BLaER1 (cell line): Measurements from ENCODE around the gene TMEM53.
"Not testable (repeated sequence)": the region's sequence is repeated elsewhere in the genome, so short reads cannot be mapped to it uniquely, and the experiment has no call there.

ENCODE experiments used
- H3K27ac ChIP-seq: shearing (Covaris generic); formaldehyde crosslinking; 2 replicates; pipeline ENCODE4 v1.8.1; 2022
- H3K27me3 ChIP-seq: shearing (Covaris generic); formaldehyde crosslinking; 2 replicates; pipeline ENCODE4 v1.8.1; 2022
- H3K36me3 ChIP-seq: shearing (Covaris generic); formaldehyde crosslinking; 2 replicates; pipeline ENCODE4 v1.8.1; 2022
- H3K4me1 ChIP-seq: shearing (Covaris generic); formaldehyde crosslinking; 2 replicates; pipeline ENCODE4 v1.8.1; 2022
- H3K4me2 ChIP-seq: shearing (Covaris generic); formaldehyde crosslinking; 2 replicates; pipeline ENCODE4 v1.8.1; 2022
- H3K4me3 ChIP-seq: shearing (Covaris generic); formaldehyde crosslinking; 2 replicates; pipeline ENCODE4 v1.8.1; 2022
- H3K9ac ChIP-seq: shearing (Covaris generic); formaldehyde crosslinking; 2 replicates; pipeline ENCODE4 v1.8.1; 2022
- H3K9me3 ChIP-seq: shearing (Covaris generic); formaldehyde crosslinking; 2 replicates; pipeline ENCODE4 v1.8.1; 2022
- H4K20me1 ChIP-seq: shearing (Covaris generic); formaldehyde crosslinking; 2 replicates; pipeline ENCODE4 v1.8.1; 2022
- Cebpa-rat ChIP-seq: shearing (Covaris generic); IDR thresholded peaks from 2 replicates; pipeline ENCODE4 v1.8.1; 2022

TMEM53 gene

DNA sequence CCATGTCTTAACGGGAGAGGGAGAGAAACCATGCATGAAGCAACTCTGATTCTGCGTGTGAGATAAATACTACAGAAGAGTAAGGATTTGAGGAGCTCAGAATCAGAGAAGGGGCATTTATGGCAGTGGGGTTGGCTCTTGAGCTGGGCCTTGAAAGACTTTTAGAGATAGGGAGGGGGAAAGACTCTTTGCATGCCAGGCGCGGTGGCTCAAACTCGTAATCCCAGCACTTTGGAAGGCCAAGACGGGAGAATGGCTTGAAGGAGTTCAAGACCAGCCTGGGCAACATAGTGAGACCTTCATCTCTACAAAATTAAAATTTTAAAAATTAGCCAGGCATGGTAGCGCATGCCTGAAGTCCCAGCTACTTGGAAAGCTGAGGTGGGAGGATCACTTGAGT, 905 bp upstream of the TMEM53 start:
- no peaks in the 10 kb centered on the region for H4K20me1 ChIP-seq
- no peak overlapping the region for H3K27ac ChIP-seq
- H3K27me3 ChIP-seq, result no peaks in the 10 kb centered on the region
- TF ChIP-seq Cebpa-rat, result no peak
- no peak overlapping the region for H3K9ac ChIP-seq
- H3K9me3 ChIP-seq, result no peaks in the 10 kb centered on the region
- H3K4me2 ChIP-seq, result peak overlapping the region; percentile 75
- no peaks in the 10 kb centered on the region for H3K36me3 ChIP-seq
- H3K4me1 ChIP-seq, result peaks cover 64% of the 10 kb centered on the region
- H3K4me3 ChIP-seq, result peak overlapping the region; percentile 71

DNA sequence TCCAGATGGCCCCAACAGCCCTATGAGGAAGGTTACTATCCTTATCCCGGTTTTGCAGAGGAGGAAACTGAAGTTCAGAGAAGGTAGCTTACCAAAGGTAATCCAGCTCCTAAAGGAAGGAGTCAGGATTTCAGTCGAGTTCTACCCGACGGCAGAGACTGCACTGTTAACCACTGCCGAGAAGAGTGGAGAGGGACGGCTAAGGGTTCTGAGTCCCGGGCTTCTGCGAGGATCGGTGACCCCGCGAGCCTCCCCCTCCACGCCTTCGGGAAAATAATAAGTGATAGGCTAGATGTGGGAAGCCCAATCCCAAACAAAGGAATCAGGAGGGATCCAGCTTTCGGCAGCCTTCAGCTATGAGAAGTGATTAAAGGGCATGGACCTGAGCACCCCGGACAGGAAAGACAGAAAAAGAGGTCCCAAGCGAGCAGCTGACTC, 587 bp downstream of the TMEM53 start:
- Histone ChIP-seq H3K4me1 (peaks cover 64% of the 10 kb centered on the region), H3K27me3 (no peaks in the 10 kb centered on the region), H3K9ac (peak overlapping the region; percentile 66), H3K9me3 (no peaks in the 10 kb centered on the region), H3K4me3 (peak overlapping the region; percentile 71), H3K36me3 (no peaks in the 10 kb centered on the region), H3K4me2 (peak overlapping the region; percentile 88), H4K20me1 (no peaks in the 10 kb centered on the region), H3K27ac (peak overlapping the region; percentile 45)
- TF ChIP-seq Cebpa-rat, result no peak

DNA sequence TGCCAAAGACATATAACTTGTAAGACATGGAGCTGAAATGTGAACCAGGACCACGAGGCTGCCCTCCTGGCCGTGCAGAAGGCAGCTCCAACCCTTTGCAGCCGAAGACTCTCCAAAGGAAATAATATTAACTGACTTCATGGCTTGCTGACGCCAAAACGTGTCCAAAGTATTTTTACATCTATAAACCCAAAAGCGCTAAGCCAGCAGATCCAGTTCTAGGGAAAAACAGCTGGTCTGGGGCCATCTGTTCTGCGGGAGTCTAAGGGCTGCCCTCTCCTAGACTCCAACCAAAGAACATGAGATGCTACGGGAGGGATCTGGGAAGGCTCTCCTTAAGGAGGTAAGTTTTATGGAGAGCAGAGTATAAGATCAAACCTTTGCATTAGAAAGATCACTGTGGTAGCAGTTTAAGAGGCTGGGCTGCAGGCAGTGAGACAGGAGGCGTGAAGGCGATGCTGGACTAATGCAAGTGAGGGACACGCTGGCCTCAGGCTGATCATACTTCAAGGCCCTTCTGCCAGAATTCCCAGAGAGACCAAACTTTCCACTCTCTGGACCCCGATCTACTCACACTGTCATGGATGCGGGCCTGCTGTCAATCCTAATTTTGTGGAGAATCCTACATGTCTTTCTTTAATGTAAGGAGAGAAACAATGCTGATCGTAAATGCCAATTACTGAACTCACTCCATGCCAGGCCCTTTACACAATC, 1.2 kb downstream of the TMEM53 start:
- Histone ChIP-seq H3K4me3 (peak overlapping the region; percentile 71), H3K9ac (peak overlapping the region; percentile 66), H3K27ac (peak overlapping the region; percentile 81)

DNA sequence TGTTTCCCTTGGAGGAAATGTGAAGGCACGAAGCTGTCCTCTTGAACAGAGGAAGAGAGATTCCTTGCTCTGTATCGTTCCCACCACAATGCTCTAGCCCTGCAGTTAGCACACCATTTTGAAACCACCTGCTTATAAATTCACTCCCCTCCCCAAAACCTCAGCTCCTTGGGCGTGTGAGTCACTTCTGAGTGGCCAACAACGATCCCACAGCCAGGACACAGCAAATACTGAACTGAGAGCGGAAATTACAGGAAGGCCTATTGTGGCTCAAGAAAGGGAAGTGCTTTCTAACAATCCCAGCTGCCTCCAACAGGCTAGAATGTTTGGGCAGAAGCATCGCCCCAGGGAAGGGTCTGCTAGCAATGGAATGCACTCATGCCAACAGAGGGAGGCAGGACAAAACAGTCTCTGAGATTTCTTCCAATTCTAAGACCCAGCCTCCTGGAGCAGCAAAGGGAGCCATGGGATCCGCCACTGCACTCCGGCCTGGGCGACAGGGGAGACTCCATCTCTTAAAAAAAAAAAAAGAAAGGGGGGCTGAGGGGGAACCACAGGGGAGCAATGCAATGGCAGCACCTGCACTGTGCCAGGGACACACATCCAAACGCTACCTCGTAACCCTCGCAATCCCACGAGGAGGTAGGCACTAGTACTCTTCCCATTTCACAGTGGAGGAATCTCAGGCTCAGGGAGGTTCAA, 1.9 kb downstream of the TMEM53 start:
- Histone ChIP-seq H3K4me2 (peak overlapping the region; percentile 88), H3K9ac (peak overlapping the region; percentile 55), H3K9me3 (no peaks in the 10 kb centered on the region), H3K4me3 (peak overlapping the region; percentile 41; the same call in 1 of the 2 replicates), H3K27me3 (no peaks in the 10 kb centered on the region), H3K4me1 (peaks cover 62% of the 10 kb centered on the region), H3K27ac (peak overlapping the region; percentile 81), H4K20me1 (no peaks in the 10 kb centered on the region), H3K36me3 (no peaks in the 10 kb centered on the region)
- TF ChIP-seq Cebpa-rat, result no peak

More for the DNA sequence above, 1.2 kb downstream of the TMEM53 start:
- Histone ChIP-seq H3K36me3 (no peaks in the 10 kb centered on the region), H3K27me3 (no peaks in the 10 kb centered on the region), H4K20me1 (no peaks in the 10 kb centered on the region), H3K4me1 (peaks cover 64% of the 10 kb centered on the region), H3K9me3 (no peaks in the 10 kb centered on the region), H3K4me2 (peak overlapping the region; percentile 88)
- TF ChIP-seq Cebpa-rat, result no peak

DNA sequence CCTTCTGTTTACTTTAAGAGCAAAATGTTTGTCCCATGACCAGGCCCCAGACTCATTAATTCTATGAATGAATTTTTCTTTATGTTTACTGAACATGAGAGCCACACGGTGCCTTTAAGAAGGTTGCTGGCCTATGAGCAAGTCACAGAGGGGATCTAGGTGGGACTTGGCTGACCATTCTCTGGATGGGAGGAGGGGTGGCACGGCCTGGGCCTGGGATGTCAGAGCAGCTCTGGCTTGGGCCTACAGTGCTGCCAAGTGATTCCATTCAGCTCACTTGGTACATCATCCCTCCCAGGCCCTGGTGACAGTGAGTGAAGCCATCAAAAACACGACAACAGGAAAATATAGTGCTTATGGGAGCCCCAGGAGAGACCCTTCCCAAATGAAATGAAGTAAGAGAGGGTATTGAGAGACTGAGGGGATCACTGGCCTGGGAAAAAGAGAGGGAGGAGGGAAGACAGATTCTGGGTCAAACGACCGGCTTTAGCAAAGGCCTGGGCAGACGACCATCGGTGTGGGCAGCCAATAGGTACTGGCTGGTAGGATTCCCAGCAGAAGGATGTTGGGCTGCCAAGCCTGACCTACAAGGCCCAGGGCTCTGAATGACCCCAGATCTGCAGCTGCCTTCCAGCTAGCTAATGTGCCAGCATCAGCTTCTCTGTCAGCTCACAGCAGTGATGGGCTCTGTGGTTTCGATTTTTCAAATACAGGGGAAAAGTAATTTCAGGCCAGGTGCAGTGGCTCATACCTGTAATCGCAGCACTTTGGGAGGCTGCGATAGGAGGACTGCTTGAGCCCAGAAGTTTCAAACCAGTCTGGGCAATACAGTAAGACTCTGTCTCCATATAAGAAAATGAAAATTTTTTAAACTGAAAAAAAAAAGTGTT, 3.3 kb downstream of the TMEM53 start:
- no peak overlapping the region for H3K9ac ChIP-seq
- H3K4me3 ChIP-seq, result no peak overlapping the region
- H4K20me1 ChIP-seq, result no peaks in the 10 kb centered on the region
- H3K27me3 ChIP-seq, result no peaks in the 10 kb centered on the region
- no peak for TF ChIP-seq Cebpa-rat
- no peaks in the 10 kb centered on the region for H3K36me3 ChIP-seq
- H3K4me1 ChIP-seq, result peaks cover 48% of the 10 kb centered on the region
- no peaks in the 10 kb centered on the region for H3K9me3 ChIP-seq
- H3K4me2 ChIP-seq, result peak overlapping the region; percentile 88
- H3K27ac ChIP-seq, result peak overlapping the region; percentile 81; the same call in 1 of the 2 replicates

DNA sequence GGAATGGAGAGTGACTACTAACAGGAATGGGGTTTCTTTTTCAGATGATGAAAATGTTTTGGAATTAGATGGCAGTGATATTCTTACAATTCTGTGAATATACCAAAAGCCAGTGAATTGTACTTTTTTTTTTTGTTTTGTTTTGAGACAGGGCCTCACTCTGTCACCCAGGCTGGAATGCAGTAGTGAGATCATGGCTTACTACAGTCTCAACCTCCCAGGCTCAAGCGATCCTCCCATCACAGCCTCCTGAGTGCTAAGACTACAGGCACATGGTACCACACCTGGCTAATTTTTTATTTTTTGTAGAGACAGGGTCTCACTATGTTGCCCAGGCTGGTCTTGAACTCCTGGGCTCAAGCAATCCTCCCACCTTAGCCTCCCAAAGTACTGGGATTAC, 7.6 kb downstream of the TMEM53 start:
- not testable (repeated sequence) for H3K4me2 ChIP-seq

DNA sequence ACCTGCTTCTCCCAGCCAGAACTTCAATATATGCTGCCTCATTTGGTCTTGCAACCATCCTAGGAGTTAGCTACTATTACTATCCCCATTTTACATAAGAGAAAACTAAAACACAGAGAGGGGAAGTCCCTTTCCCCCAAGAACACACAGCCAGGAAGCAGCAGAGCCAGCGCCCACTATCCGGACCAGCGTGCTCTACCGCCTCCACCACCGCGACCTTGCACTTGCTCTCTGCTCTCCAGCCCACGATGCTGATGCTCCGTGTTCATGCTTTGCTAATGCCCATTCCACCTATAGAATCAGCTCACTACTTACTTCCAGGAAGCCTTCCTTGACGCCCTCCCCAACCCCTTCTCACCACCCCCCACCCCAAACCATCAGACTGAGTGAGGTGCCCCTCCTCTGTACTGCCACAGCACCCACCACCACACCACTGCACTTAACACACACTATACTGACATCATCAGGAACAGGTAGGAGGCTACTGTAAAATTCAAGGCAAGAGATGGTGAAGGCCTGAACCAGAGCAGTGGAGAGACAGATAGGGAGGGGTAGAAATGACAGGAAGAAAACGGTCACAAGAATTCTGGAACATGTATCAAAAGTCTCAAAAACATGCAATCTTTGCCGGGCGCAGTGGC, 9.4 kb downstream of the TMEM53 start:
- no peak overlapping the region for H3K4me3 ChIP-seq
- no peak overlapping the region for H3K27ac ChIP-seq
- no peak for TF ChIP-seq Cebpa-rat
- H3K9me3 ChIP-seq, result no peaks in the 10 kb centered on the region
- H4K20me1 ChIP-seq, result no peaks in the 10 kb centered on the region
- H3K4me1 ChIP-seq, result no peaks in the 10 kb centered on the region
- no peaks in the 10 kb centered on the region for H3K36me3 ChIP-seq
- no peaks in the 10 kb centered on the region for H3K27me3 ChIP-seq
- no peak overlapping the region for H3K4me2 ChIP-seq
- H3K9ac ChIP-seq, result no peak overlapping the region

More for the DNA sequence above, 7.6 kb downstream of the TMEM53 start:
- peaks cover 15% of the 10 kb centered on the region for H3K4me1 ChIP-seq
- not testable (repeated sequence) for H4K20me1 ChIP-seq, H3K9ac ChIP-seq, H3K27me3 ChIP-seq, H3K4me3 ChIP-seq, H3K27ac ChIP-seq, H3K36me3 ChIP-seq, H3K9me3 ChIP-seq

DNA sequence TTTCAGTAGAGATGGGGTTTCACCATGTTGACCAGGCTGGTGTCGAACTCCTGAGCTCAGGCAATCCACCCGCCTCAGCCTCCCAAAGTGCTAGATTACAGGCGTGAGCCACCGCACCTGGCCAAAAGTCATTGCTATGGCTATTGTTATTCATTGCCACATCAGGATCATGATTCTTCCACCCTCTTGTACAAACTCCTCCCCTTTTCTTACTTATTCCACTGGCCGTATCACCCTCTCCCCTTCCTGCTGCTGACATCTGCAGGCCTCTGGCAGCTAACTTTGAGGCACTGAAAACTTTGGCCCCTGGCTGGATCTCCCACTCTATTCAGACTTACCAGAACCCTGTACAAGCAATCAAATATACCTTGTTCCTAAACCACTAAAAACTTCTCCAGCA, 10.9 kb downstream of the TMEM53 start:
- TF ChIP-seq Cebpa-rat, result no peak
- no peaks in the 10 kb centered on the region for H3K27me3 ChIP-seq
- no peak overlapping the region for H3K9ac ChIP-seq
- no peaks in the 10 kb centered on the region for H3K36me3 ChIP-seq
- no peaks in the 10 kb centered on the region for H3K9me3 ChIP-seq
- no peaks in the 10 kb centered on the region for H3K4me1 ChIP-seq
- no peak overlapping the region for H3K4me2 ChIP-seq
- no peaks in the 10 kb centered on the region for H4K20me1 ChIP-seq
- H3K4me3 ChIP-seq, result no peak overlapping the region
- no peak overlapping the region for H3K27ac ChIP-seq

DNA sequence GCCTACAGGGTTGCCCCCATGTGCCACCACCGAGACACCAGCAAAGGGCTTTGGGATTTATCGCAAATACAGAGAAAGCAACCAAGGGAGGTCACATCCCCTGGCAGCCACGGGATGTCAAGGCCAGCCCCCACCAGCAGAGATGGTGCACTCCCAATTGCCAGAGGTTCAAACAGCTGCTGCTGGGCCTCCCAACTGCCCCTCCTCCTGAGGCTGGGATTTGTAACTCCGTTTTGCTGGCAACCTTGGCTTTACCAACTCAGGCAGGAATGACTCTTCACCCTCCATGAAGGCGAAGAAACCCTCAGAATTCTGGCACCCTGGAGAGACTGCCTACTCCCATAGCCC, 11.6 kb downstream of the TMEM53 start:
- no peak overlapping the region for H3K4me3 ChIP-seq
- no peaks in the 10 kb centered on the region for H3K36me3 ChIP-seq
- H3K9ac ChIP-seq, result no peak overlapping the region
- no peaks in the 10 kb centered on the region for H3K27me3 ChIP-seq
- H4K20me1 ChIP-seq, result no peaks in the 10 kb centered on the region
- H3K9me3 ChIP-seq, result no peaks in the 10 kb centered on the region
- no peak for TF ChIP-seq Cebpa-rat
- H3K27ac ChIP-seq, result no peak overlapping the region
- H3K4me2 ChIP-seq, result no peak overlapping the region
- H3K4me1 ChIP-seq, result no peaks in the 10 kb centered on the region
